Measurements from ENCODE around the gene SLC35F1.
A peak's percentile ranks its signal among the peaks of the same experiment; 100 is the strongest.

Gene SLC35F1

DNA sequence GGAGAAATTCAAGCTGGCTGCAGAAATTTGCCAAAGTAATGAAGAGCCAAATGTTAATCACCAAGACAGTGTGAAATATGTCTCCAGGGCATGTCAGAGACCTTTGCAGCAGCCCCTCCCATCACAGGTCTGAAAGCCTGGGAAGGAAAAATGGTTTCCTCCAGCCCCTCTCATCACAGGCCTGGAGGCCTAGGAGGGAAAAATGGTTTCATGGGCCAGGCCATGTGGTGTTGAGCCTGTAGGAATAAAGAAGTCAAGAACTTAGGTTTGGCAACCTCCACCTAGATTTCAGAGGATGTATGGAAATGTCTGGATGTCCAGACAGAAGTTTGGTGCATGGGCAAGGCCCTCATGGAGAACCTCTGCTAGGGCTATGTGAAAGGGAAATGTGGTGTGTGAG lies 185.0 kb downstream of the SLC35F1 start:
- Histone ChIP-seq H3K4me1 (ENCODE audit: control insufficient read depth, insufficient read depth, low read length) (no peaks in the 10 kb centered on the region), H3K36me3 (ENCODE audit: control insufficient read depth, insufficient read depth, low read length) (no peaks in the 10 kb centered on the region), H3K9ac (ENCODE audit: low read depth, low read length) (no peak overlapping the region), H3K9me3 (ENCODE audit: control insufficient read depth, insufficient read depth, low read length) (peaks cover 6% of the 10 kb centered on the region), H3K27me3 (ENCODE audit: control insufficient read depth, insufficient read depth, low read length) (no peaks in the 10 kb centered on the region), H3K4me3 (ENCODE audit: low read depth, low read length) (no peak overlapping the region)

DNA sequence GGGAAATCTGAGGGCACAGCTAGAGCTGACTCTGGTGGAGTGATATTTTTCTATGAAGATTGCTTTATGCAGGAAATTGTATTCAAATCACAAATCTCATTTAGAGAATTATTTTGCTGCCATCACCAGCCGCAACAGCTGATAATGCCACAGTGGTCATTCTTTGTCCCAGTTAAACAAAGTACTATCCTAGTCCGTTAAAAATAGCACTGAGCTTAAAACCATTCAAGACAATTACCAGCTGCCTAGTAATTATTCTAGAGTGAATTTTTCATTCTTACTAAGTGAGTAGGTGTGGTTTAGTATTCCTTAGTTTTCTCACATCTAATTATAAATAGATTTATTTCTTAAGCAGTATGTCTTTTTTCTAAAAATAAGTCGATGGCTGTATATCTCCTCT lies 190.5 kb downstream of the SLC35F1 start:
- peaks cover 3% of the 10 kb centered on the region for H3K36me3 ChIP-seq (ENCODE audit: control insufficient read depth, insufficient read depth, low read length)
- H3K9ac ChIP-seq (ENCODE audit: low read depth, low read length) = no peak overlapping the region
- H3K4me3 ChIP-seq (ENCODE audit: low read depth, low read length) = no peak overlapping the region
- peaks cover 11% of the 10 kb centered on the region for H3K9me3 ChIP-seq (ENCODE audit: control insufficient read depth, insufficient read depth, low read length)
- H3K4me1 ChIP-seq (ENCODE audit: control insufficient read depth, insufficient read depth, low read length) = no peaks in the 10 kb centered on the region
- no peaks in the 10 kb centered on the region for H3K27me3 ChIP-seq (ENCODE audit: control insufficient read depth, insufficient read depth, low read length)

DNA sequence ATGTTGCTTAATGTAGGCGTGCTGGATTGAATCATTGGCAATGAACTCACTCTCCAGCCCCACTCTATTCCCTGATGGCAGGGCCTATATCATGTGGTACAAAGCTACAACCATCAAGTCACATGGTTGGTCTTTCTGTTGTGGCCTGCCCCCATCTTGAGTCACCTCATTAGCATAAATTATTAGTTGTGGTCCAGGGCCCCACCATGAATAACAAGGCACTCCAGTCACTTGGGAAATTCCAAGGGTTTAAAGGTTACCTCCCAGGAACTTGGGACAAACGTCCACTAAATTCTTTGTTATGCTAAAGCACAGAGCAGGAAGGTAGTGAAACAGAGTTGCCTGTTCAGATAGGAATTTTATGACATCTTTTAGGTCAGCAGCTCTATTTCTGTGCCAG lies 193.7 kb downstream of the SLC35F1 start:
- H3K4me3 ChIP-seq (ENCODE audit: low read depth, low read length) = no peak overlapping the region
- no peaks in the 10 kb centered on the region for H3K4me1 ChIP-seq (ENCODE audit: control insufficient read depth, insufficient read depth, low read length)
- peaks cover 3% of the 10 kb centered on the region for H3K36me3 ChIP-seq (ENCODE audit: control insufficient read depth, insufficient read depth, low read length)
- peaks cover 9% of the 10 kb centered on the region for H3K9me3 ChIP-seq (ENCODE audit: control insufficient read depth, insufficient read depth, low read length)
- no peaks in the 10 kb centered on the region for H3K27me3 ChIP-seq (ENCODE audit: control insufficient read depth, insufficient read depth, low read length)
- no peak overlapping the region for H3K9ac ChIP-seq (ENCODE audit: low read depth, low read length)

DNA sequence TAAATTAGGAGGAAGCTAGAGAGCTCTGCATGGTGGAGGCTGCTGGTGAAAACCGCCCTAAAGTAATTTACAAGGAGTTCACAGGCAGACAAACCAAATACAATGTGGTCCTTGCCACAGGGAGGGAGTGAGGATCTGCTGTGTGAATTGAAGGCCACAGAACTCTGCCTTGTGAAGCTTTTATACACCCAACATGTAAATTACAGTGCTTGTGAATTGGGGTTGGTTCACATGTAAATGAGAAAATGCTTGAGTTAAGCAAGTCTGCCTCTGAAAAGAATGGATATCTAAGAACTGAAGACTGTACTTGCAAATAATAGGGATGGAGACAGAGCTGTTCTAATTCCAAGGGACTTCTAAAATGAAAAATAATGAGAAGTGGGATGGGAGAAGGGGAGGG lies 194.2 kb downstream of the SLC35F1 start:
- Histone ChIP-seq H3K27me3 (ENCODE audit: control insufficient read depth, insufficient read depth, low read length) (no peaks in the 10 kb centered on the region), H3K9me3 (ENCODE audit: control insufficient read depth, insufficient read depth, low read length) (peaks cover 9% of the 10 kb centered on the region), H3K9ac (ENCODE audit: low read depth, low read length) (no peak overlapping the region), H3K4me1 (ENCODE audit: control insufficient read depth, insufficient read depth, low read length) (no peaks in the 10 kb centered on the region), H3K36me3 (ENCODE audit: control insufficient read depth, insufficient read depth, low read length) (peaks cover 3% of the 10 kb centered on the region), H3K4me3 (ENCODE audit: low read depth, low read length) (no peak overlapping the region)

DNA sequence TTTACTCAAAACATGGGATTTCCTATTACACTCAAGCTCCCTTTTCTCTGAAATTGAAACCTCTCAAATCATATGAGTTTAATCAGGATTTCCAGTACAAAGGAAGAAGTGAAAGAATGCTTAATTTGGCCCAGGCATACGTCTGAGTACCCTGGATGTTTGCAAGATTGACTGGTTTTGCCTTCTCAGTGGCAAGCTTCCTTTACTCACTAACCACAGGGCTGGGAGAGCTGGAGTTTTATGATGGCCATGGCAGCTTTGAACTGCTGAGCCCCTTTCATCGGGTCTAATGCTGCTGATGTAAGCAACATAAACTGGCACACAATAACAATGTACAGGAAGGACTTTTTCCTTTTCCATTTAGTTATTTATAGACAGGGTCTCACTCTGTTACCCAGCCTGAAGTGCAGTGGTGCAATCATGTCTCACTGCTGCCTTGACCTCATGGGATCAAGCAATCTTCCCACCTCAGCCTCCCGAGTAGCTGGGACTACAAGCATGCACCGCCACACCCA lies 194.8 kb downstream of the SLC35F1 start:
- Histone ChIP-seq H3K27me3 (ENCODE audit: control insufficient read depth, insufficient read depth, low read length) (no peaks in the 10 kb centered on the region), H3K9me3 (ENCODE audit: control insufficient read depth, insufficient read depth, low read length) (peaks cover 9% of the 10 kb centered on the region), H3K4me3 (ENCODE audit: low read depth, low read length) (no peak overlapping the region), H3K36me3 (ENCODE audit: control insufficient read depth, insufficient read depth, low read length) (peaks cover 3% of the 10 kb centered on the region), H3K4me1 (ENCODE audit: control insufficient read depth, insufficient read depth, low read length) (no peaks in the 10 kb centered on the region), H3K9ac (ENCODE audit: low read depth, low read length) (no peak overlapping the region)

DNA sequence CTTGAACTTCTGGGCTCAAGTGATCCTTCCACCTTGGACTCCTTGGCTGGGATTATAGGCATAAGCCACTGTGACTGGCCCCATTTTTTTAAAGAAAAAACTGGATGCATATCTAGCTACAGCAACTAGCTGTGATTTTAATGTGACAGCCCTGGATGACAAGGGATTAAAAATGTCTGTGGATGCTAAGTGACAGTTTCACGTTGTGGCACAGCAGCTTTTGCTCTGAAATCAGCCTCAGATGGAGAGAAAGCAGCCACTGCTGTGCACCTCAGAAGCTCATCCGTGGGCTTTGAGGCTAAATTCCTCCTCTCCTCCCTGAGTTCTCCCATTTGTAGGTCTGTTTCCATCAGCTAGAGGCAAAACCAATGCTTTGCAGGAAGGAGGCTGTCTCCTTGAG lies 195.3 kb downstream of the SLC35F1 start:
- Histone ChIP-seq H3K4me1 (ENCODE audit: control insufficient read depth, insufficient read depth, low read length) (no peaks in the 10 kb centered on the region), H3K4me3 (ENCODE audit: low read depth, low read length) (no peak overlapping the region), H3K27me3 (ENCODE audit: control insufficient read depth, insufficient read depth, low read length) (no peaks in the 10 kb centered on the region), H3K36me3 (ENCODE audit: control insufficient read depth, insufficient read depth, low read length) (peaks cover 3% of the 10 kb centered on the region), H3K9me3 (ENCODE audit: control insufficient read depth, insufficient read depth, low read length) (peaks cover 9% of the 10 kb centered on the region), H3K9ac (ENCODE audit: low read depth, low read length) (no peak overlapping the region)

DNA sequence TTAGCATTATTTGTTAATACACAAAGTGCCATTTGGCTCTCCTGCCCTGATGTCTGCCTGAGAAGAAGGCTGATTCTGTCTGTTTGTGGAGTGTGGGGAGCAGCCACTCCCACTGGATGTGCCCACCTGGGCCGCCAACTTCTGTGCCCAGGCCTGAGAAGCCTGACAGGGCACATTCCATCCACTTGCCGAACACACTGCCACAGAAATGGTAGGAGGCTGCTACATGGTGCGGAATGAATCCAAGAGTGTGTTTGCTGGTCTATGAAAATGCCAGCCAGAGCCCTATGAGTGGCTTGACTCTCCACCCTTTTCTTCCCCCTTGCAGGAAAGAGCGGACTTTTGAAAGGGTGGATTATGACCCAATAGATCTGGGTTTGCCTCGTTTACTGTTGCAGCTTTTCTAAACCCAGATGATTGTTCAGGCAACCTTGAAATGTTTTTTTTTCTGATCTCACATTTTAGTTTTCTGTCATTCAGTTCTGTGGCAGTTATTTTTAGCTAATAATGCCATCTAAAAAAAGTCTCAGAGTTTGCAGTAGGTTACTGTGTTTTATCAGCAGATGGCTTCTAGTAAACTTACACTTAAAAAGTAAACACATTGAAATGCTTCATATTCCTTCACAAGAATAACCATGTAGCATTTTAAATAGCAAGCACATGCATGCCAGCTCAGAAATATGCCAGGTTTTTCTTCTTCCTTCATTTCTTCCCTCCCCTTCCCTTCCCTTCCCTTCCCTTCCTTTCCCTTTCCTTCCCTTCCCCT lies 196.5 kb downstream of the SLC35F1 start:
- Histone ChIP-seq H3K4me3 (ENCODE audit: low read depth, low read length) (no peak overlapping the region), H3K4me1 (ENCODE audit: control insufficient read depth, insufficient read depth, low read length) (no peaks in the 10 kb centered on the region), H3K9me3 (ENCODE audit: control insufficient read depth, insufficient read depth, low read length) (peaks cover 9% of the 10 kb centered on the region), H3K36me3 (ENCODE audit: control insufficient read depth, insufficient read depth, low read length) (peaks cover 3% of the 10 kb centered on the region), H3K9ac (ENCODE audit: low read depth, low read length) (no peak overlapping the region), H3K27me3 (ENCODE audit: control insufficient read depth, insufficient read depth, low read length) (no peaks in the 10 kb centered on the region)

DNA sequence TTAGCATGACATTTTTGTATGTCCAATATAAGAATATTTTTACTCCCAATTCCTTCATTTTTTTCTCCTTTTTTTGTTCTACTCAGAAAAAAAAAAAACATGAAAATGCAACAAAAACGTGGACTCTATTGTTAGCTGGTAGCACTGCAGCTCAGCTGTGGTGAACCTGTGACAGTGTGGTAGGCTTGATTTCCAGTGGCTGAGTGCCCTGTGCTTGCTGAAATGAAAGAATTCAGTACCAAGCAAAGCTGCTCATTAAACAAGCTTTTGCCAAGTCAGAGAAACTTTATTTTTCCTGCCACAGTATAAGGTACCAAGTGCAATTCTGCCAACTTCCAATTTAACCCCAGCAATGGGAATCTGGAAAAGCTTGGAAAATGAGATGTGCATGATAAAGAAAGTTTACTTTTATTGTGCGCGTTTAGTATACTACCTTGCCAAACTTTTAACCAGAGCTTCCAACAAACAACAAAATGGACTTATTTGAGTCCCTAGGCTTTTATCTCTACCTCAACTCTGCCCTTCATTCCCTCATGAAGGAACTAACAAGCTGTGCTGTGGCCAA lies 215.2 kb downstream of the SLC35F1 start:
- Histone ChIP-seq H3K9ac (ENCODE audit: low read depth, low read length) (peak overlapping the region; percentile 37), H3K36me3 (ENCODE audit: control insufficient read depth, insufficient read depth, low read length) (no peaks in the 10 kb centered on the region), H3K4me3 (ENCODE audit: low read depth, low read length) (no peak overlapping the region), H3K27me3 (ENCODE audit: control insufficient read depth, insufficient read depth, low read length) (no peaks in the 10 kb centered on the region), H3K9me3 (ENCODE audit: control insufficient read depth, insufficient read depth, low read length) (no peaks in the 10 kb centered on the region), H3K4me1 (ENCODE audit: control insufficient read depth, insufficient read depth, low read length) (peaks cover 3% of the 10 kb centered on the region)

DNA sequence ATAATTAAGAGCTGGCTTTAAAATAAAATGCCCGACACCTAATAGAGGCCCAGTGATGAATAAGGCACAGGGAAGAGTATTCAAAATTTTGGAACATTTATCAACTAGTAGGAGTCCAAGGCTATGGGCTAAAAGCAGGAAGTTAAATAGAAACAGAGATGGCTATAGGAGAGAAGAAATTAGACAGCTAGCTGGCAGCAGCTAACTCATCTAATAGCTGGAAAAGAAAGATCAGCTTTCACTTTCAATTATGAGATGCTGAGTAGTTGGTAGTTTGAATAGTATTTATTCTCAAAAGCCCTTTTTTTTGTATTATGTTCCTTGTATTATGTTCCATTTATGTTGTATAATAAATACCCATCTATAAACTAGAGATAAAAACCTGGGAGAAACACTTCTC lies 215.7 kb downstream of the SLC35F1 start:
- no peak overlapping the region for H3K4me3 ChIP-seq (ENCODE audit: low read depth, low read length)
- no peaks in the 10 kb centered on the region for H3K36me3 ChIP-seq (ENCODE audit: control insufficient read depth, insufficient read depth, low read length)
- no peaks in the 10 kb centered on the region for H3K9me3 ChIP-seq (ENCODE audit: control insufficient read depth, insufficient read depth, low read length)
- peak overlapping the region; percentile 37 for H3K9ac ChIP-seq (ENCODE audit: low read depth, low read length)
- no peaks in the 10 kb centered on the region for H3K27me3 ChIP-seq (ENCODE audit: control insufficient read depth, insufficient read depth, low read length)
- peaks cover 3% of the 10 kb centered on the region for H3K4me1 ChIP-seq (ENCODE audit: control insufficient read depth, insufficient read depth, low read length)

DNA sequence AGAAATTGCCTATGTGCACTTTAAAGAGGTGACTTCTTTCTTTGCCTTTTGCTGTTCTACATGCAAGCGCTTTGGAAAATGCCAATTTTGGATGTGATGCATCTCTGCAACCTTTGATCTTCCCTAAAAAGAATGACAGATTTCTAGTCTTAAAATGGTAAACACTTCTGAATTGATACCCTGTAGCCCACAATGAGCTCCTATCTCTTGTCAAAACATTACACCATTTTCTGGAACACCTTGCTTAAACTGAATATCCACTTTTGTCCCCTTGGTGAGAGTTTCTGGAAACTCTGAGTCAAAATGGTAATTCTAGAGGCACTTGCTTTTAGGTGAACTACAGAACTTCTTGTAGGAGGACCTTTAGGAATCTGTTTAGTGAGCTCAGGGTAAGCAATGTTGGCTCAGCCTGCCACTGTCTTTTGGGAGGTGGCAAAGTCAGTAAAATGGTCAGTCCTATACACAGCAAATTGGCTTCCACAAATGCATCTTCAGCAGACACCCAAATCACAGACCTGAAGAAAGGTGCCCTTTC lies 216.5 kb downstream of the SLC35F1 start:
- peaks cover 3% of the 10 kb centered on the region for H3K4me1 ChIP-seq (ENCODE audit: control insufficient read depth, insufficient read depth, low read length)
- no peaks in the 10 kb centered on the region for H3K27me3 ChIP-seq (ENCODE audit: control insufficient read depth, insufficient read depth, low read length)
- no peak overlapping the region for H3K4me3 ChIP-seq (ENCODE audit: low read depth, low read length)

DNA sequence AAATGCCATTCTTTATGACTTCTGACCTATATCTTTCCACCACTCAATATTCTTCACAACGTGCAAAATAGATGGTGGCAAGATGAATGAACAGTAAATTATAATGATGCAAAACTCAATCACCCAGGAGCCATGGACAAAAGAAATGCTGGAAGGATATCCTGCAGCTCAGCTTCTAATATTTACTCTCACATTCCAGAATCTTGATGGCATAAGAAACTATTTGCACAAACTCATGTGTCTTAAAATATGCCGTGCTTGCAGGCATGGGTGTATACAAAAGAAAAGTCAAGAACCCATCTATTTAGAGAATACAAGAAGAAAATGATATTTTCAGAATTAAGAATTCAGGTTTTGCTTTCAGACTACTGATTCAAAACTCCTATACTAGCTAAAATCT lies 217.8 kb downstream of the SLC35F1 start:
- Histone ChIP-seq H3K27me3 (ENCODE audit: control insufficient read depth, insufficient read depth, low read length) (no peaks in the 10 kb centered on the region), H3K9ac (ENCODE audit: low read depth, low read length) (no peak overlapping the region), H3K36me3 (ENCODE audit: control insufficient read depth, insufficient read depth, low read length) (no peaks in the 10 kb centered on the region), H3K4me1 (ENCODE audit: control insufficient read depth, insufficient read depth, low read length) (peaks cover 3% of the 10 kb centered on the region), H3K9me3 (ENCODE audit: control insufficient read depth, insufficient read depth, low read length) (no peaks in the 10 kb centered on the region), H3K4me3 (ENCODE audit: low read depth, low read length) (no peak overlapping the region)

More for the DNA sequence above, 216.5 kb downstream of the SLC35F1 start:
- Histone ChIP-seq H3K9me3 (ENCODE audit: control insufficient read depth, insufficient read depth, low read length) (no peaks in the 10 kb centered on the region), H3K9ac (ENCODE audit: low read depth, low read length) (no peak overlapping the region), H3K36me3 (ENCODE audit: control insufficient read depth, insufficient read depth, low read length) (no peaks in the 10 kb centered on the region)

DNA sequence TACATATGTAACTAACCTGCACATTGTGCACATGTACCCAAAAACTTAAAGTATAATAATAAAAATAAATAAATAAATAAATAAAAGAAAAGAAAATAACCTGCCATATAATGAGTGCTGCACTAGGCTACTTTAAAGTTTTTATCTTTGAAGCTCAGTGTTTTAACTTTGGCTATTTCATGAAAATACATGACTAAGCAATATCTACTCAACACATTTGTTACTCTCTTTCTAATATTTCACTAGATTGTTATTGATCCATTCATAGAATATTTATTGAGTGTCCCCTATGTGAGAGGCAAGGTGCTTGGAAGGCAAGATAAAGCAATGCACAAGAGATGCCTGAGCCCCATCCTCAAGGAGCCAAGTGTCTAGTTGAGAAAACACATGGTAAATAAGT lies 221.7 kb downstream of the SLC35F1 start:
- H3K27me3 ChIP-seq (ENCODE audit: control insufficient read depth, insufficient read depth, low read length) = no peaks in the 10 kb centered on the region
- H3K4me3 ChIP-seq (ENCODE audit: low read depth, low read length) = no peak overlapping the region
- no peaks in the 10 kb centered on the region for H3K36me3 ChIP-seq (ENCODE audit: control insufficient read depth, insufficient read depth, low read length)
- H3K4me1 ChIP-seq (ENCODE audit: control insufficient read depth, insufficient read depth, low read length) = no peaks in the 10 kb centered on the region
- H3K9ac ChIP-seq (ENCODE audit: low read depth, low read length) = no peak overlapping the region
- H3K9me3 ChIP-seq (ENCODE audit: control insufficient read depth, insufficient read depth, low read length) = no peaks in the 10 kb centered on the region
